ENCODE results near the gene OSBPL10.

DNA sequence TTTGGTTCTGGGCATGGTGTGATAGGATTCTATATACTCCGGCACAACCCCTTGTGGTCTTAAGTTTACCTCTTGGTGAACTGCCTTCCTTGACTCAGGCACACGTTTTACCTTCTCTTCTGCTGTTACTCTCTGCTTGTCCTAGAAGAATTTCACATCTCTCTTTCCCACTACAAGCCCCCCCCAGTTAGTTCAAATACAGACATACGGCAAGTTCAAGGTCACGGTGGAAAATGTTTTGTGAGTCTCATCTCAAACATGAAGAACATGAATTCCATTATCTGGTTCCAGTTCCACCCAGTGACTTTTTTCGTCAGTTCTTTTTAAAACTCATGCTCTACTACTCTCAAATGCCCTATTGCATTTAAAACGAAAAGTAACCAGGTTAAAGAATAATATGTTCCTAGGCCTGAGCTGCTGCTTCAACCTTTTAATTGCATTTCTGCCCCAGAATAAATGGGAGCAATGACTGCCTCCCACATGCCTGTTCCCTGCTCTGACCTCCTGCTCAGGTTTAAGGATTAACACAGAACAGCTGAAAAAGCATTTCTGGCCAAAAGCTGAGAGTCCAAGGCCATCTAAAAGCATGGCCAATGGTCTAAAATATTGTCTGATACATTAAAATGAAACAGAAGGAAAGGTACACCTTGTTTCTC is 132.8 kb downstream of the OSBPL10 start:
- no peak for TF ChIP-seq CTCF (IDR thresholded peaks at IDR 0.05)
- no peak for TF ChIP-seq POLR2A (IDR thresholded peaks at IDR 0.05)
